Epithelial cell of umbilical artery (primary cell): Measurements from ENCODE around the gene AMBP. TPM values are rescaled to one million over a fixed set of nuclear protein-coding genes. Genes with fewer than 3 reads are reported as not detected.

Experiments
- total RNA-seq: library from RNA; depleted of rRNA; stranded (reverse); fragments of >200 nt; gene quantifications from 2 replicates; pipeline ENCODE4 v1.2.3, GENCODE V29; 2014

Gene AMBP
- total RNA-seq = 0.15 TPM in 1 of 2 replicates, not detected in the other

GRCh38 chr9:114078021-114078780, at the start of gene AMBP:
TSS of gene AMBP (minus strand) at chr9:114078300. CDS start at chr9:114078209, 91 bp downstream.

GRCh38 chr9:114098936-114099668, 21.0 kb upstream of the AMBP start, which contains the start of gene KIF12:
TSS of gene KIF12 (minus strand) at chr9:114099292. CDS start at chr9:114099276, 16 bp downstream.

Other genes with a start within 250 kb of the AMBP start
- gene ZNF618, start 202.0 kb downstream of the AMBP start, total RNA-seq = 10.7 and 12.5 TPM in 2 replicates
- gene KIF12, start 21.0 kb upstream of the AMBP start, total RNA-seq = under 0.01 and 0.30 TPM in 2 replicates
- gene COL27A1, start 77.2 kb upstream of the AMBP start, total RNA-seq = 6.2 and 6.7 TPM in 2 replicates
- not detected in 2 replicates for gene ORM1, start 244.8 kb upstream of the AMBP start, total RNA-seq